HCT116 (cell line): ENCODE results near the gene WDPCP.

Source experiments
- CEBPB ChIP-seq: IDR thresholded peaks from 2 replicates; pipeline ENCODE4 v1.6.1; 2012; ENCODE audit warnings: low read depth
- CTCF ChIP-seq, 3 experiments: fragments of 200-600 bp in 1 of 3; sonication (generic) in 1 of 3; IDR thresholded peaks in 2 of 3; conservative IDR thresholded peaks in 1 of 3; 2 replicates each; pipeline ENCODE4 v1.5.1; 2012 to 2017; ENCODE audit warnings: low read depth in 2 of 3, low read length in 2 of 3, antibody characterized with exemption in 1 of 3, borderline replicate concordance in 1 of 3, control low read depth in 1 of 3, mild to moderate bottlenecking in 1 of 3, mixed read lengths in 1 of 3, mixed run types in 1 of 3, moderate library complexity in 1 of 3; ENCODE audit not compliant: insufficient read depth in 1 of 3
- EZH2 ChIP-seq: fragments of 200-600 bp; sonication (generic); IDR thresholded peaks from 2 replicates; pipeline ENCODE4 v1.6.1; 2017; ENCODE audit warnings: antibody characterized with exemption, mixed run types
- EZH2phosphoT487 ChIP-seq: fragments of 200-600 bp; IDR thresholded peaks from 2 replicates; pipeline ENCODE4 v1.6.1; 2018; ENCODE audit warnings: antibody characterized with exemption, borderline replicate concordance
- FOSL1 ChIP-seq: IDR thresholded peaks from 2 replicates; pipeline ENCODE4 v1.6.1; 2012; ENCODE audit warnings: low read depth
- MAX ChIP-seq: IDR thresholded peaks from 2 replicates; pipeline ENCODE4 v1.6.1; 2012
- POLR2A ChIP-seq: IDR thresholded peaks from 2 replicates; pipeline ENCODE4 v1.7.0; 2011; ENCODE audit warnings: borderline replicate concordance; ENCODE audit not compliant: insufficient read depth, insufficient read length; ENCODE audit errors: extremely low read depth
- POLR2AphosphoS5 ChIP-seq: IDR thresholded peaks from 2 replicates; pipeline ENCODE4 v1.6.1; 2011; ENCODE audit warnings: mild to moderate bottlenecking, low read depth, low read length, moderate library complexity
- RAD21 ChIP-seq: IDR thresholded peaks from 2 replicates; pipeline ENCODE4 v1.6.1; 2012; ENCODE audit warnings: low read depth, mild to moderate bottlenecking
- REST ChIP-seq: IDR thresholded peaks from 2 replicates; pipeline ENCODE4 v1.6.1; 2012; ENCODE audit warnings: low read depth
- SIN3A ChIP-seq: IDR thresholded peaks from 2 replicates; pipeline ENCODE4 v1.6.1; 2012; ENCODE audit warnings: low read depth
- SRF ChIP-seq: IDR thresholded peaks from 2 replicates; pipeline ENCODE4 v1.6.1; 2012; ENCODE audit warnings: low read depth
- YY1 ChIP-seq: IDR thresholded peaks from 2 replicates; pipeline ENCODE4 v1.6.1; 2011; ENCODE audit warnings: low read length, low read depth, moderate library complexity, mild to moderate bottlenecking; ENCODE audit not compliant: insufficient replicate concordance; ENCODE audit errors: extremely low read depth
- ZNF274 ChIP-seq: fragments of 200-500 bp; sonication (Bioruptor generic); IDR thresholded peaks from 2 replicates; pipeline ENCODE4 v1.6.1; 2014; ENCODE audit warnings: mild to moderate bottlenecking, low read depth, low read length, inconsistent platforms

DNA sequence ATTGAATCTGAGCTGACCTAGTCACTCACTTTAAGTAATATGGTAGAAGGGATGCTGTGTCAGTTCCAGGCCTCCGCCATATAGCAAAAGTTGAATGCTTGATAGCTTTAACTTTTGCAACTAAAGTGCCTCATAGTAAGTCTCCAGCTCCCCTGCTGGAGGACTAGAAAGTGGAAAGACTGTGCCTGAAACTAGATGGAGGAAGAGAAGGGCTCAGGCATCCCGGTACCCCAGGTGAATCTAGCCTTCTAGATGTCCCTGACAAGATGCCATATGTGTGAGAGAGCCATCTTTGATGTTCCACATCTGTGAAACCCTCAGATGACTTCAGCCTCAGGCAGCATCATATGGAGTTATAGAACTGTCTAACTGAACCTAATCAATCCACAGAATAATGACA lies 516.6 kb downstream of the WDPCP start:
- TF ChIP-seq SRF (no peak), FOSL1 (no peak), CTCF (IDR thresholded peaks at IDR 0.05 in 2 of 3, conservative IDR thresholded peaks at IDR 0.05 in 1 of 3; ENCODE audit: borderline replicate concordance in 1 of 3, insufficient read depth in 1 of 3, low read depth in 2 of 3, low read length in 2 of 3) (no peak), POLR2A (no peak), REST (no peak), POLR2AphosphoS5 (no peak), YY1 (no peak), MAX (no peak), EZH2 (no peak), RAD21 (no peak), EZH2phosphoT487 (no peak), CEBPB (no peak), SIN3A (no peak), ZNF274 (no peak)
